Stimulated activated naive B cell treated with anti-CD40 and anti-IgM and Interleukin-4, amounts not matched to agents 10 μg/mL and 1 μg/mL and 100 μg/mL, for 72 hours (primary cell): ENCODE results near the gene GRID2.

Experiments
- ATAC-seq, 2 donors: fragments of 150-1000 bp; cut with Tn5 transposase; replicated peaks; 2 replicates each; pipeline ENCODE4 v1.10.0; 2021; ENCODE audit warnings: moderate library complexity in 1 of 2
- DNase-seq: peaks from one replicate; pipeline ENCODE4 v3.0.0; 2021
- H3K27ac Mint-ChIP-seq: one replicate; pipeline ENCODE4 v1.8.0; 2022; ENCODE audit warnings: mild to moderate bottlenecking, mixed read lengths
- H3K27me3 Mint-ChIP-seq, 2 donors: one replicate each; pipeline ENCODE4 v1.8.0; 2022; ENCODE audit warnings: mixed read lengths in 2 of 2
- H3K36me3 Mint-ChIP-seq, 2 donors: one replicate each; pipeline ENCODE4 v1.8.0; 2022; ENCODE audit warnings: mixed read lengths in 2 of 2, mild to moderate bottlenecking in 1 of 2
- H3K4me1 Mint-ChIP-seq, 2 donors: one replicate each; pipeline ENCODE4 v1.8.0; 2022; ENCODE audit warnings: mixed read lengths in 2 of 2, mild to moderate bottlenecking in 1 of 2
- H3K4me3 Mint-ChIP-seq, 2 donors: one replicate each; pipeline ENCODE4 v1.8.0; 2022; ENCODE audit warnings: mild to moderate bottlenecking in 2 of 2, mixed read lengths in 2 of 2, moderate library complexity in 1 of 2
- H3K9me3 Mint-ChIP-seq, 2 donors: one replicate each; pipeline ENCODE4 v1.8.0; 2022; ENCODE audit warnings: mixed read lengths in 2 of 2, mild to moderate bottlenecking in 1 of 2

Gene GRID2

GRCh38 chr4:93475730-93476129 is 1172.0 kb downstream of the GRID2 start:
- no peaks in the 10 kb centered on the region for H3K36me3 Mint-ChIP-seq
- peaks cover 0 to 4% of the 10 kb centered on the region in 2 donors for H3K9me3 Mint-ChIP-seq
- DNase-seq = no peak
- no peak overlapping the region for H3K27ac Mint-ChIP-seq
- no peak for ATAC-seq
- H3K4me3 Mint-ChIP-seq = no peak overlapping the region
- no peaks in the 10 kb centered on the region for H3K4me1 Mint-ChIP-seq
- no peaks in the 10 kb centered on the region for H3K27me3 Mint-ChIP-seq

- Mint-ChIP-seq H3K4me1 (no peaks in the 10 kb centered on the region), H3K36me3 (no peaks in the 10 kb centered on the region), H3K27me3 (no peaks in the 10 kb centered on the region), H3K9me3 (peaks cover 0 to 6% of the 10 kb centered on the region in 2 donors), H3K4me3 (no peak overlapping the region), H3K27ac (no peak overlapping the region)
- DNase-seq (no peak), ATAC-seq (no peak)
These were observed 1175.0 kb downstream of the GRID2 start for GRCh38 chr4:93478805-93479204.

- no peaks in the 10 kb centered on the region for H3K27me3 Mint-ChIP-seq
- H3K4me1 Mint-ChIP-seq = no peaks in the 10 kb centered on the region
- DNase-seq = no peak
- no peak for ATAC-seq
- H3K4me3 Mint-ChIP-seq = no peak overlapping the region
- peaks cover 0 to 2% of the 10 kb centered on the region in 2 donors for H3K9me3 Mint-ChIP-seq
- H3K36me3 Mint-ChIP-seq = no peaks in the 10 kb centered on the region
- no peak overlapping the region for H3K27ac Mint-ChIP-seq
These were observed 1176.7 kb downstream of the GRID2 start for GRCh38 chr4:93480452-93480851.

GRCh38 chr4:93495346-93495745 is 1191.6 kb downstream of the GRID2 start:
- Mint-ChIP-seq H3K4me1 (no peaks in the 10 kb centered on the region), H3K27ac (no peak overlapping the region), H3K27me3 (no peaks in the 10 kb centered on the region), H3K4me3 (no peak overlapping the region), H3K9me3 (peaks cover 9 to 14% of the 10 kb centered on the region in 2 donors), H3K36me3 (no peaks in the 10 kb centered on the region)
- ATAC-seq (no peak), DNase-seq (no peak)

GRCh38 chr4:93501244-93501643 is 1197.5 kb downstream of the GRID2 start:
- Mint-ChIP-seq H3K9me3 (peaks cover 6 to 7% of the 10 kb centered on the region in 2 donors), H3K27ac (no peak overlapping the region), H3K4me3 (no peak overlapping the region), H3K4me1 (no peaks in the 10 kb centered on the region), H3K36me3 (no peaks in the 10 kb centered on the region), H3K27me3 (no peaks in the 10 kb centered on the region)
- ATAC-seq (no peak), DNase-seq (no peak)

GRCh38 chr4:93501946-93502345 is 1198.2 kb downstream of the GRID2 start:
- no peaks in the 10 kb centered on the region for H3K4me1 Mint-ChIP-seq
- ATAC-seq (no peak), DNase-seq (no peak)
- H3K36me3 Mint-ChIP-seq = no peaks in the 10 kb centered on the region
- no peaks in the 10 kb centered on the region for H3K27me3 Mint-ChIP-seq
- no peak overlapping the region for H3K4me3 Mint-ChIP-seq
- H3K27ac Mint-ChIP-seq = no peak overlapping the region
- peaks cover 6 to 7% of the 10 kb centered on the region in 2 donors for H3K9me3 Mint-ChIP-seq

- Mint-ChIP-seq H3K4me1 (no peaks in the 10 kb centered on the region), H3K27ac (no peak overlapping the region), H3K36me3 (no peaks in the 10 kb centered on the region), H3K9me3 (peaks cover 5 to 7% of the 10 kb centered on the region in 2 donors), H3K4me3 (no peak overlapping the region), H3K27me3 (no peaks in the 10 kb centered on the region)
- ATAC-seq = no peak
- no peak for DNase-seq
These were observed 1199.2 kb downstream of the GRID2 start for GRCh38 chr4:93502991-93503390.

GRCh38 chr4:93513851-93514250 is 1210.1 kb downstream of the GRID2 start:
- H3K9me3 Mint-ChIP-seq = peaks cover 0 to 3% of the 10 kb centered on the region in 2 donors
- H3K4me1 Mint-ChIP-seq = no peaks in the 10 kb centered on the region
- no peaks in the 10 kb centered on the region for H3K36me3 Mint-ChIP-seq
- no peak overlapping the region for H3K27ac Mint-ChIP-seq
- no peak overlapping the region for H3K4me3 Mint-ChIP-seq
- ATAC-seq = no peak
- no peak for DNase-seq
- H3K27me3 Mint-ChIP-seq = no peaks in the 10 kb centered on the region

- Mint-ChIP-seq H3K36me3 (no peaks in the 10 kb centered on the region), H3K4me1 (no peaks in the 10 kb centered on the region), H3K27me3 (no peaks in the 10 kb centered on the region), H3K9me3 (peaks cover 0 to under 1% of the 10 kb centered on the region in 2 donors), H3K27ac (no peak overlapping the region), H3K4me3 (no peak overlapping the region)
- DNase-seq = no peak
- ATAC-seq = no peak
These were observed 1211.4 kb downstream of the GRID2 start for GRCh38 chr4:93515208-93515607.

- no peaks in the 10 kb centered on the region for H3K36me3 Mint-ChIP-seq
- H3K9me3 Mint-ChIP-seq = peaks cover 0 to 5% of the 10 kb centered on the region in 2 donors
- no peak for DNase-seq
- no peaks in the 10 kb centered on the region for H3K4me1 Mint-ChIP-seq
- no peak overlapping the region for H3K27ac Mint-ChIP-seq
- no peak overlapping the region for H3K4me3 Mint-ChIP-seq
- H3K27me3 Mint-ChIP-seq = no peaks in the 10 kb centered on the region
- ATAC-seq = no peak
These were observed 1226.1 kb downstream of the GRID2 start for GRCh38 chr4:93529692-93530372.

GRCh38 chr4:93532234-93532633 is 1228.5 kb downstream of the GRID2 start:
- DNase-seq = no peak
- Mint-ChIP-seq H3K4me3 (no peak overlapping the region), H3K4me1 (no peaks in the 10 kb centered on the region), H3K36me3 (no peaks in the 10 kb centered on the region), H3K9me3 (peaks cover 0 to 5% of the 10 kb centered on the region in 2 donors), H3K27ac (no peak overlapping the region), H3K27me3 (no peaks in the 10 kb centered on the region)
- no peak for ATAC-seq

- DNase-seq (no peak), ATAC-seq (no peak)
- H3K9me3 Mint-ChIP-seq = peaks cover 0 to 4% of the 10 kb centered on the region in 2 donors
- no peak overlapping the region for H3K27ac Mint-ChIP-seq
- H3K27me3 Mint-ChIP-seq = no peaks in the 10 kb centered on the region
- no peak overlapping the region for H3K4me3 Mint-ChIP-seq
- no peaks in the 10 kb centered on the region for H3K36me3 Mint-ChIP-seq
- H3K4me1 Mint-ChIP-seq = no peaks in the 10 kb centered on the region
These were observed 1236.8 kb downstream of the GRID2 start for GRCh38 chr4:93540562-93540961.

GRCh38 chr4:93561842-93562241 is 1258.1 kb downstream of the GRID2 start:
- Mint-ChIP-seq H3K27me3 (no peaks in the 10 kb centered on the region), H3K4me1 (no peaks in the 10 kb centered on the region), H3K27ac (no peak overlapping the region), H3K4me3 (no peak overlapping the region), H3K9me3 (peaks cover 7 to 9% of the 10 kb centered on the region in 2 donors), H3K36me3 (no peaks in the 10 kb centered on the region)
- ATAC-seq (no peak), DNase-seq (no peak)

- Mint-ChIP-seq H3K4me3 (no peak overlapping the region), H3K36me3 (no peaks in the 10 kb centered on the region), H3K4me1 (no peaks in the 10 kb centered on the region), H3K27me3 (no peaks in the 10 kb centered on the region), H3K27ac (no peak overlapping the region), H3K9me3 (no peaks in the 10 kb centered on the region)
- ATAC-seq = no peak
- no peak for DNase-seq
These were observed 1265.0 kb downstream of the GRID2 start for GRCh38 chr4:93568758-93569157.

- H3K9me3 Mint-ChIP-seq = peaks cover 0 to 3% of the 10 kb centered on the region in 2 donors
- DNase-seq = no peak
- no peaks in the 10 kb centered on the region for H3K4me1 Mint-ChIP-seq
- H3K27me3 Mint-ChIP-seq = no peaks in the 10 kb centered on the region
- H3K36me3 Mint-ChIP-seq = no peaks in the 10 kb centered on the region
- no peak overlapping the region for H3K27ac Mint-ChIP-seq
- no peak for ATAC-seq
- no peak overlapping the region for H3K4me3 Mint-ChIP-seq
These were observed 1269.5 kb downstream of the GRID2 start for GRCh38 chr4:93573285-93573684.

GRCh38 chr4:93578942-93579341 is 1275.2 kb downstream of the GRID2 start:
- Mint-ChIP-seq H3K4me1 (no peaks in the 10 kb centered on the region), H3K27ac (no peak overlapping the region), H3K4me3 (no peak overlapping the region), H3K36me3 (no peaks in the 10 kb centered on the region), H3K9me3 (peaks cover 3 to 5% of the 10 kb centered on the region in 2 donors), H3K27me3 (no peaks in the 10 kb centered on the region)
- ATAC-seq (no peak), DNase-seq (no peak)
